Activated CD4-positive, alpha-beta T cell treated with anti-CD3 and anti-CD28 coated beads, Interleukin-2, Interleukin-6, amounts not matched to agents 100 ng/mL and 50 ng/mL, durations not matched to agents 16 hours and 8 hours (primary cell): ENCODE results near the gene EPB41L1.
"Not testable (repeated sequence)": the region's sequence is repeated elsewhere in the genome, so short reads cannot be mapped to it uniquely, and the experiment has no call there.

Experiments used
- DNase-seq: peaks from one replicate; pipeline ENCODE4 v3.0.0-alpha.2; 2020

EPB41L1 gene

GRCh38 chr20:36126836-36127527 is 27.6 kb upstream of the EPB41L1 start:
- DNase-seq = no peak

DNA sequence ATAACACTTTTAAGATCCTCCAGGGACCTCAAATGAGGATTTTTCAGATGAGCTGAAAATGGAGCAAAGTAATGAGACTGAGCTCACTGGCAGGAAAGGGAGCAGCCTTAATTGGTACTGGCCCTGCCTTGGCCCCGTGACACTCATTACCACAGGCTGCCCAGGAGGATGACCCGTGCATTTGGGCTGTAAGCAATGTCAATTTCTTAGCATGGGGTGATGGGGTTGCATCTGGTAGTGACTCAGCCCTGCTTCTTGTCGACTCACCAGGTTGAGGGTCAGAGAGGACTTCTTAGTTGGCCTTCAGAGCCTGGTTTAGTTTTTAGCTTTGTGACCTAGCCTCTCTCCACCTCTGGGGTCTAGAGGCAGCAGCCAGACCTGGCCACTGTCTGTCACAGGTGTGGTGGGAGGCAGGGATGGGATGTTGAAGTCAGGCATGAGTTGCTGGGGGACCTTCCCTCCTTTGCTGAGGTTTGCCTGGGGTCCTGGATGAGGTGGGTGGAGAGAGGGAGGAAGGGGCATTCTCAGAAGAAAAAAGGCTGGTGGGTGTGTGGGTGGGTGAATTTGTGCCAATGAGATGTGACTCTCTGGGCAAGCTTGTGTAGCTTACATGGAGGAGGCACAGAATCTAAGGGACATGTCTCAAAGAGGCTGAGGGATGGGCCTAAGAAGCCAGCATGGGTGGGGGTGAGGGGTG is 25.9 kb upstream of the EPB41L1 start:
- no peak for DNase-seq

DNA sequence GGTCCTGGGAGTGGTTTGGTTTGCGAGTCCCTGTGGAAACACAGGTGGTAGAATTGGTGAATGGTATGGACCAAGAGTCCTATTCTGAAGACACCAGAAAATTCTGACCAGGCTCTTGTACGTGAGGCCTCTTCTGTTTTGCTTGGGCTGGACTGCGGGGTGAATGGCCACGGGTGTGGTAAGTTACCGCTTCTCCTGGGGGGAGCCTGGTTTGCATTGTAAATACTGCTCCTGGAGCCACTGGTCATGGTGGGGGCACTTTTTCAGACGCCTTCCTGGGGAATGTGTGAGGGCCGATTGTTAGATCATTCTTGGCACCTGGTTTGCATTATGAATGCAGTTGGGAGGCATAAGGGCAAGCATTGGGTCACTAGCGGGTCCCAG is 25.4 kb upstream of the EPB41L1 start:
- no peak for DNase-seq

DNA sequence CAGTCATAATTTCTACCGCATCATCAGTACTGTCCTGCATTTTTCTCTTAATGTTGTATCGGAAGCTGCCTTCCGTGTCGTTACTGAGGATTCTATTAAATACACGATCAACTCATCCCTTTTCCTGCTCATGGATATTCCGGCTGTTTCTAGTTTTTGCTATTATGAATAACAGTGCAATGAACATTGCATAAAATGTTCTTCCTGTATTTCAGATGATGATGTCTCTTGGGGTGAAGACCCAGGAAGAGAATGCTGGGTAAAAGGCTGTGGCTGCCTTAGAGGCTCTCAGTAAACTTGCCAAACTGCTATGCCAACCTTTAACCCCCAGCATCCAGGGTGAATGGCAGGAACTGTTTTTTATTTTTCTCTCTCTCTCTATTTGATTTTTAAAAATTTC is 24.1 kb upstream of the EPB41L1 start:
- no peak for DNase-seq

GRCh38 chr20:36132802-36133211 is 21.7 kb upstream of the EPB41L1 start:
- no peak for DNase-seq

DNA sequence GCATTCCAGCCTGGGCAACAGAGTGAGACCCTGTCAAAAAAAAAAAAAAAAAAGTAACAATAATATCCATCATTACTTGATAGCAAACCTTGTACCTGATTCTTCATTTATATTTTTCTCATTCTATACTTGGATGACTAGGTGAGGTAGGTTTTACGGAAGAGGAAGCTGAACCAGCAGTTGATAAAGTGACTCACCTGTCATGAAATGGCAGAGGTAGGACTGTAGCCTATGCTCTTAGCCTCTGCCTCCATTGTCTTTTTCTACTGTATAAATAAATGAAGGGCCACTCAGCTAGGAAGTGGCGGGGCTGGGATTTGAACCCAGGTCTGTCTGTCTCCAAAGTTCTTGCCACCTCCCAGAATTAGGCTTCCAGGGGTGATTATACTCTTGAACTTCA is 20.7 kb upstream of the EPB41L1 start:
- no peak for DNase-seq

- DNase-seq = no peak
Observed at GRCh38 chr20:36135159-36135558, 19.4 kb upstream of the EPB41L1 start.

- DNase-seq = no peak
Observed at GRCh38 chr20:36135821-36136220, 18.7 kb upstream of the EPB41L1 start.

- DNase-seq = not testable (repeated sequence)
Observed at GRCh38 chr20:36137313-36137712, 17.2 kb upstream of the EPB41L1 start.

GRCh38 chr20:36141310-36141709 is 13.2 kb upstream of the EPB41L1 start:
- no peak for DNase-seq

- no peak for DNase-seq
Observed at GRCh38 chr20:36144336-36144735, 10.2 kb upstream of the EPB41L1 start.

- no peak for DNase-seq
Observed at GRCh38 chr20:36145877-36146707, 8.4 kb upstream of the EPB41L1 start.

DNA sequence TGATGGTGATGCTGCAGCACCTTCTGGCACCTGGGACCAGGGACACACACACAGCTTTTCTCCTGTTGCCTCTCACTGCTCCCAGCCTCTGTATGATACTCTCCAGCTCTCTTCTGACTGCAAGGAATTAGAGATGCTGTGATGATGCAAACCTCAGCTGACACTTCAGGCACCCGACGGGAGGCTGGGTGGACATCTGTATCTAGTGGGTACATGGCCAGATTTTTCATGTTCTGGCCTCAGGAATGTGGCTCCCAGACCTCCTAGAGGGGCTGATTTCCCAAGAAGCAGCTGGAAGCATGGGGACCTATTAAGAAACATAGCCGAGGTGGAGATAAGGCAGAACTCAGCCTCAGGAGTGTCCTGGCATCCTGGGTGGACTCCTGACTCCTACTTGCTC is 6.8 kb upstream of the EPB41L1 start:
- DNase-seq = no peak

DNA sequence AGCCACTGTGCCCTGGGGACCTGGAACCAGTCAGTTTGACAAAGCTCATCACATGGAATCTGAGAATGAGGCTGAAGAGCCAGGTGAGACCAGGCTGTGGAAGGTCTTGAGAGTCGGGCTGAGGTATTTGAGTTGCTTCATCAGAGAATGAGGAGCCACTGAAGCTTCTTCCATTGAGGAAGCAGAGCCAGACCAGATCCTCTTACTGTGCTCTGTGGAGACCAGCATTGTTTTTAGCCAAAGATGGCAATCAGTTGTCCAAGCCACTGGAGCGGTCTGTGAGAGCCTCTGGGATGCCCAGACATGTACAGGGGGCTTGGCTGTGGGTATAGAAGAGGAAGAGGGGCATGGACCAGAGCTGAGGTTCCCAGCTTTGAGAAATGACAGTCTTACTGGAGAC is 6.1 kb upstream of the EPB41L1 start:
- no peak for DNase-seq

DNA sequence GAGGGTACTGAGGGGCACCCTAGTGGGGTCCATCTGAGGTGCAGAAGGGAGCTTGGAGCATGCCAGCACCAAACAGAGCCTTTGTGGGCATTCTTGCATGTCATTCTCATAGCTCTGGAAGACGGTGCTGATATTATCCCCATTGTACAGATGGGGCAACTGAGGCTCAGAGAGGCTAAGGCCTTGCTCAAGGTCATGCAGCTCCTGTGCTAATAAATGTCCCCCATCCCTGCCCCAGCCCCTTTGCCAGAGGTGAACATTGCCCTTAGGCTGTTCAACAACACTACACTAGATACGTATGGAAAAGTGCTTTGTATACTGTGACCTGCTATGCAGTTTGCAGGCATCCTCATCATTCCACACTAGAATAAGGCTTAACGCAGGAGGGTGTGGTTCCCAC is 5.5 kb upstream of the EPB41L1 start:
- DNase-seq = no peak

DNA sequence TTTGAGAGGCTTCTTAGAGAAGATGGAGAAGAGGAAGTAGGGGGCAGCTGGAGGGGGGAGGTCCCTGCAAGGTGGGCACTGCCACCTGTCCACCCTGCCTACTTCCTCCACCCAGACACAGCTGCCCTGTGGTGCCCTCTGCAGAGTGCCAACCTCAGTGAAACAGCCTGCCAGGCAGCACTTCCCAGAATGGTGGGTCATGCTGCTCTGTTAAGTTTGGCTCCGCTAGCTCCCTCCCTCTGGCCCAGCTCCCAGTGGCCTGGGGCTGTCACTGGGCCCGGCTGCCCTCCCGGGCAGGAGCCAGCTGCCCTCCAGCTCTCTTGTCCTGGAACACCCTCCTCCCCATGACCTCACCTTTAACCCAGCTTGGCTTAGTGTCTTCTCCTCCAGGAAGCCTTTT is 5.1 kb upstream of the EPB41L1 start:
- DNase-seq = no peak

DNA sequence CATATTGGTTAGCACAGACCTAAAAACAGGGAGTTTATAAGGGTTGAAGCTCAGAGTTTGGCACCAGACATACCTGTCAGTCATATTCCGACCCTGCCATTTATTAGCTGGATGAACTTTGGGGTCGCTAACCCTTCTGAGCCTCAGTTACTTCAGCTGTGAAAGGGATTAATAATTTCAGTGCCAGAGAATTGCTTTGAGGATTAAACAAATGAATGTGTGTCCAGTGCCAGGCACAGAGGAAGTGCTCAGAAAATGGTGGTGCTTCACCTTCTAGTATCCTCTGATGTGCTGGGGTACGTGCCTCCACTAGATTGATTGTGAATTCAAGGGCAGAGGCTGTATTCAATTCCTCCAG is 4.1 kb upstream of the EPB41L1 start:
- DNase-seq = no peak

GRCh38 chr20:36150847-36151539 is 3.5 kb upstream of the EPB41L1 start:
- DNase-seq = no peak

- DNase-seq = no peak
Observed at GRCh38 chr20:36152261-36152660, 2.3 kb upstream of the EPB41L1 start.

DNA sequence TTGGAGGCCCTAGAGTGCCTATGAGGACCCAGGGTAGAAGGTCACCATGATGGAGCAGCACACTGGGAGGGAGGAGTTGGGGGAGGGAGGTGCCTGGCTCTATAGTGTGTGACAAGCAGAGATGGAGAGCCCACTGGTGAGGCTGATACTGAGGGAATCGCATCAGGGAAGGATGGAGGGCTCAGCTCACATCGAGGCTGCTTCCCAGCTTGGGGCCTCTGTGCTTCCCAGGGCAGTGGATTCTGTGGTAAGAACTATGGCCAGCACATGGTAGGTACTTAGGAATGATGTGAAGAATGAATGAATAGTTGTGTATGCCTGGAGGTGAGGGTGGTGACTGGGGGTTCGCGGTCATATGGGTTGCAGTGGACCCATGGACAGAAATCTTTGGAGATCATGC is 1.3 kb upstream of the EPB41L1 start:
- no peak for DNase-seq

GRCh38 chr20:36153736-36154699 is 522 bp upstream of the EPB41L1 start:
- no peak for DNase-seq

GRCh38 chr20:36155629-36155971 is 1.1 kb downstream of the EPB41L1 start:
- DNase-seq = no peak
